ENCODE results near the gene PPP4R4.

- TF ChIP-seq POLR2A (IDR thresholded peaks at IDR 0.05; ENCODE audit: low read depth, low read length) (no peak), POLR2AphosphoS5 (IDR thresholded peaks at IDR 0.05; ENCODE audit: low read depth, low read length) (no peak)
Measured at GRCh38 chr14:94126419-94126677, 47.8 kb upstream of the PPP4R4 start.
